ES-I3 (cell line): Measurements from ENCODE around the gene FERD3L.
"Not testable (repeated sequence)": the region's sequence is repeated elsewhere in the genome, so short reads cannot be mapped to it uniquely, and the experiment has no call there.

Experiments used
- H3K36me3 ChIP-seq: 2 replicates; pipeline ENCODE4 v1.6.1; 2013; ENCODE audit warnings: mild to moderate bottlenecking, low read length, control low read depth, moderate library complexity; ENCODE audit not compliant: insufficient read depth
- H3K4me1 ChIP-seq: 2 replicates; pipeline ENCODE4 v1.6.1; 2013; ENCODE audit warnings: mild to moderate bottlenecking, control low read depth, low read length; ENCODE audit not compliant: insufficient read depth
- H3K9ac ChIP-seq: 2 replicates; pipeline ENCODE4 v1.6.1; 2013; ENCODE audit warnings: low read depth, mild to moderate bottlenecking, low read length, moderate library complexity
- H3K9me3 ChIP-seq: 2 replicates; pipeline ENCODE4 v1.6.1; 2013; ENCODE audit warnings: mild to moderate bottlenecking, low read length, moderate library complexity; ENCODE audit not compliant: control insufficient read depth, insufficient read depth

Gene FERD3L

DNA sequence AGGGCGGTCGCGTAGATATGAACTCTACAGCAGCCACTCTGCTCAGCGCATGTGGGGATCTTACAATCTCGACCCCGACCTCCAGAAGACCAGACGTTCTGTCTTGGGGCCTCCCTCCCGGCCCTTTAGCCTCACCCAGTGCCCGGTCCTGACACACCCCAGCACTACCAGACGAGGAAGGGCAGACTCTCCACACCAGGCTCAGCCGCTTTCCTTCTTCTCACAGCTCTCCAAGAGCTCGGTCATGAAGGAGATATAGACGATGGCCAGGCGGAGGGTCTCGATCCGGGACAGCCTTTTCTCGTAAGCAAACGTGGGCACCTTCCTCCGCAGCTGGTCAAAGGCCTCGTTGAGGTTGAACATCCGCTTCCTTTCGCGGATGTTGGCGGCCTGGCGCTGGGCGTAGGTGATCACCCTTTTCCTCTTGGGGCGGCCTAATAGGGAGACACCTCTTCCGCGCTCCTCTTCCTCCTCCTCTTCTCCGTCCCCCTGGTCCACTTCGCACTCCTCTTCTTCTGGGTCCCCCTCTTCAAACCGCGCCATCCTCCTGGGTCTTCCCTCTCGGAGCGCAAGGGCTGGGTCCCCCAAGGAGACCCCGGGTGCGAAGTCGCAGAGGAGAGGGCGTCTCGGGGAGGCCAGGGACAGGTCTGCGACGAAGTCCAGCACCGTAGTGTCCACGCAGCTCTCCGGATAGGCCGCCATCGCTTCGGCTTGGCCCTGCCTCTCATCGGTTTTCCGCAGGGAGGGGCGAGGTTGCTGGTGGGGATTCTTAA is at the start of gene FERD3L:
Gene FERD3L (minus strand): TSS at position 761 of the 773 bp plus-strand sequence. CDS start 59 bp downstream, at position 702.
- Histone ChIP-seq H3K9ac (peak within 1 kb of the TSS; percentile 40; the same call in 1 of the 2 replicates), H3K36me3 (no peaks in the 10 kb centered on the region), H3K4me1 (peaks cover 5% of the 10 kb centered on the region), H3K9me3 (no peaks in the 10 kb centered on the region)

GRCh38 chr7:19194417-19194816 is 49.2 kb upstream of the FERD3L start:
- H3K36me3 ChIP-seq, H3K9me3 ChIP-seq, H3K4me1 ChIP-seq: not testable (repeated sequence)
- H3K9ac ChIP-seq, result peak overlapping the region; percentile 56

DNA sequence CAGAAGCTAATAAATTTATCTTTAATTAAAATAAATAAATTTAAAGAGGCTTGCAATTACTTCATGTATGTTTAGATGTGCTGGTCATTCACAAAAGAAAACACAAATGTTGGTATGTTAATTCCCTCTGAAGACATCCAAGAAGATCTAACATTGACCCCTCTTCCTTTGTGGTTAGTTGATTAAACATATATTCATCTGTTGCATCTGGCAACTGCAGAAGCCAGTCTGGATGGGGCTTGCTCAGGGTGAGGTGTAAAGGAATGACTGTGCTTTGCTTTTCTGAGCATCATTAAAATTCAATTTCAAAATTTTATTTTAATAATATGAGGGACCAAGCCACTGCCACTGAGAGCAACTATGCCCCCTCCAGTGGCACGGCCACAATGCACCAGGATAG is 36.4 kb upstream of the FERD3L start:
- Histone ChIP-seq H3K4me1 (no peaks in the 10 kb centered on the region), H3K9ac (no peak overlapping the region)

DNA sequence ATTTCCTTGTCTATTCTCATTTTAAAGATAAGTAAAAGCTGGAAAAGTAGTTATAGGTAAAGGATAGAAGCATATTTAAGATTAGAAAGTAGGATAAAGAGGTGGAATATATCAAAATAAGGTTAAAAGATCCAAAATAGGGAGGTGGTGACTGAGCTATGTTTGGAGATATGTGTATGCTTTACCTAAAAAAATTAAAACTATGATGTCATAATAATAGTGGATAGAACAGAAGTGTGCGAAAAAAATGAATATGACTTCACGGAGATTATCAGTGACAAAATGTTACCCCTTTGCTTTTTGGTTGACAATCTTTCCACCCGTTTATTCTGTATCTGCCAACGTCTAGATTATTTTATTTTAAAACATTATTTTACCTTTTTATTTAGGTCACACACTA is 33.4 kb upstream of the FERD3L start:
- H3K9ac ChIP-seq, result no peak overlapping the region
- H3K9me3 ChIP-seq, result no peaks in the 10 kb centered on the region
- H3K4me1 ChIP-seq, result peaks cover 6% of the 10 kb centered on the region; the same call in 1 of the 2 replicates

More for the DNA sequence above, 36.4 kb upstream of the FERD3L start:
- Histone ChIP-seq H3K36me3 (no peaks in the 10 kb centered on the region), H3K9me3 (no peaks in the 10 kb centered on the region)

DNA sequence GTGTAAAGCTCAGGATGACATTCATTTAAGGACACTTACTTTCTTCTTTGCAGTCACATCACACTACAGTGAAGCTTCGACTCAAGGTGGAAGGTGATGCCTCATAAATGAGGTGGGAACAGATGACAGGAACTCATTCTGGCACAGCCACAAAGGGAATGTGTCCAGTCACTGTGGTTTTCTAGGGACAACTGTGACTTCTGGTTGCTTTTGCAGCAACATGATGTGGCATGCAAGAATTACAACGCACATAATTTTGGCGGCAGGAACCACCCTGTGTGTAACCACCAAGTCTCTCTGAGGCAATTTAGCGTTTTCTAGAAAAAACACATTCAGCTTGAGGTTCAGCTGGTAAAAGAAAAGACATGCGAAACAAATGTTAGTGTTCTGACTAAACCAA is 32.0 kb upstream of the FERD3L start:
- no peak overlapping the region for H3K9ac ChIP-seq
- peaks cover 6% of the 10 kb centered on the region; the same call in 1 of the 2 replicates for H3K4me1 ChIP-seq

More for the DNA sequence above, 33.4 kb upstream of the FERD3L start:
- no peaks in the 10 kb centered on the region for H3K36me3 ChIP-seq

GRCh38 chr7:19175241-19175640 is 30.0 kb upstream of the FERD3L start:
- H3K9ac ChIP-seq, result no peak overlapping the region
- H3K9me3 ChIP-seq, result no peaks in the 10 kb centered on the region
- peaks cover 6% of the 10 kb centered on the region; the same call in 1 of the 2 replicates for H3K4me1 ChIP-seq
- H3K36me3 ChIP-seq, result no peaks in the 10 kb centered on the region

More for the DNA sequence above, 32.0 kb upstream of the FERD3L start:
- H3K36me3 ChIP-seq, result no peaks in the 10 kb centered on the region
- H3K9me3 ChIP-seq, result no peaks in the 10 kb centered on the region

DNA sequence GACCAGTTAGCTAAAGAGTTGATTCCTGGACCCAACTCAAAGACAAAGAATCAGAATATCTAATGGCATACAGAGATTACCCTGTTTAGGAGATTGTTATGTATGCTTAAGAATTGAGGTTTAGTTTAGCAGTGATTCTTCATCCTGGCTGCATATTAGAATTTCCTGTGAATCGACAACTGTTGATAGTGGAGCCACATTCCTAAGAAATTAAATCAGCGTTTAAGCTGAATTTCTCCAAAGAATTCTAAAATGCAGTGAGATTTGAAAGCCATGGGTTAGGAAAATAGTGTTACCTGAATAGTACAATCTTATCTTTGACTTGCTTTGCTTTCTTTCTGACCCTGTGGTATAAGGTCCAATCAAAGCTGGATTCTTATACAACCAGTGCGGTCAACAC is 16.4 kb upstream of the FERD3L start:
- Histone ChIP-seq H3K9ac (no peak overlapping the region), H3K4me1 (peaks cover 6% of the 10 kb centered on the region; the same call in 1 of the 2 replicates), H3K36me3 (no peaks in the 10 kb centered on the region), H3K9me3 (no peaks in the 10 kb centered on the region)

- no peaks in the 10 kb centered on the region for H3K9me3 ChIP-seq
- peaks cover 5% of the 10 kb centered on the region for H3K4me1 ChIP-seq
- H3K36me3 ChIP-seq, result no peaks in the 10 kb centered on the region
- no peak overlapping the region for H3K9ac ChIP-seq
These were observed 1.5 kb upstream of the FERD3L start for GRCh38 chr7:19146699-19147098.

DNA sequence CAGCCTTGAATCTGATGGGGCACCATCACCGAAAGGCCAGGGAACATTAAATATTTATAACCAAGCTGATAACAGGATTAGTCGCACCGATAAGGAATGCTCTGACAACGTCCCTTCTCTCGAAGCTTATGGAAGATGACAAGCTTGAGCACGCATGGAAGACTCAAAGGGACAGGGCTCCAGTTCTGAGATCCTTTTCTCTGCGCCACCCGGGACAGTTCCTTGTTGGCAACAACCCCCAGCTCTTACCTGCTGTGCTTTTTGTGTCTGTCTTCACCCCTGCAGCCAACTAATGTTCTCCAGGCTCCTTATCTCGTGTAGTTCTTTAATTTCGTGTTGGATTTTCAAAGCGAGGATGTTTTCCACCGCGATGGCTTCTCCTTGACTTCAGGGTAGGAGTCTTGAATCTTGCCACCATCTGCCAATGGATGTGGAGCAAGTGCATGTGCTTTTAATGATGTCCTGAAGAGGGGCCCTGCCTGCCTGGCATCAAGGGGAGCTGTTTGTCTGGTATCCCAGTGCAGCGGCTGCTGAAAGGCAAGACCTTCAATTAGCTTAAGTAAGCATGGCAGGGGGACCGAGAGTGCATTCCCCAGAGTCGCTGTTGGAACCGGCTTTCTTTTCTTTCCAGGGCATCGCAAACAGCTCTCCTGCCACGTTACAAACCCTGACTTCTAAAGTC is 354 bp upstream of the FERD3L start:
- Histone ChIP-seq H3K36me3 (no peaks in the 10 kb centered on the region), H3K9ac (peak overlapping the region; percentile 40; the same call in 1 of the 2 replicates), H3K9me3 (no peaks in the 10 kb centered on the region), H3K4me1 (peaks cover 5% of the 10 kb centered on the region)

GRCh38 chr7:19143881-19144574 is 1.2 kb downstream of the FERD3L start:
- no peaks in the 10 kb centered on the region for H3K9me3 ChIP-seq
- peak overlapping the region; percentile 40; the same call in 1 of the 2 replicates for H3K9ac ChIP-seq
- H3K4me1 ChIP-seq, result peaks cover 5% of the 10 kb centered on the region
- H3K36me3 ChIP-seq, result no peaks in the 10 kb centered on the region

DNA sequence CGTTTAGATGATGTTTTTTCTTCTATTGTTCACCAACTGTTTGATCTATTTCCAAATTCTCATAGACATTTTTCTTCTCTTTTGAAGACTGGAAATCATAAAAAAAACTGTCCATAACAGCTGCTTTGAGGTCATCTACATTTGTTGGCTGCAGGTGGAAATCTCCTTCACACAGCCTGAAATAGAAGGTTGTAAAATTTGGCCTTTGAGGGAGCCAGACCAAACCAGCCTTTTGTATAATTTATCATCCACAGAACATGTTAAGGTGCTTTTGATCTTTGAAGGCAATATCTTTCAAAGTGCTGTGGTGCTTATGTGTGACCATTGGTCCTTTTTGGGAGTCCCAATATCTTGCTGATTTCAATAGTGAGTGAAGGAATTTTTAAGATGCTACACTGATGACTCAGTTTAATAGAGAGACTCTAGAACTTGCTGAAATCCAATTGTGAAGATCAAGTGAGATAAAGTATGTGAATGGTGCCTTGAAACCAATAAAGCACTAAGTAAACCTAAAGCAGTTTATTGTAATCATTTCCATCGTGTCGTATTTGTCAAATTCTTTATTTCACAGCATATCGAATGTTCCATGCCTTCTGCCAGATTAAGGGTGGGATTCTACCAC is 5.4 kb downstream of the FERD3L start:
- Histone ChIP-seq H3K9me3 (no peaks in the 10 kb centered on the region), H3K4me1 (no peaks in the 10 kb centered on the region), H3K9ac (no peak overlapping the region), H3K36me3 (no peaks in the 10 kb centered on the region)

DNA sequence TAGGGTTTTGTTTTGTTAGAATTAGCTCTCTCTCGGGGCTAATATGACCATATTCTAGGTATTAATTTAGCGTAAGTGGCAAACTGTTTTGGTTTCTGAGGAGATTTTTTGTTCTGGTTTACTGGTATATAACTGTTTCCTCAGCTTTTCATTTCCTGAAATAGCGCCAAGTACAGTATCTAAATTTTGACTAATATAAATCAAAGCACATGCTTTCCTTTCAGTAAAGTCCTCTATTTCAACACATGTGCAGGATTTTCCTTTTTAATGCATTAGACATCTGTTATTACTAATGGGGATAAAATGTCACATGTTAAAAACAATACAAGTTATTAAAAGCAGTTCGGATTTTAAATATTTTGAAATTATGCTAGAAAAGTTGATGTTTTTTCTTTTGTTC is 11.3 kb downstream of the FERD3L start:
- no peaks in the 10 kb centered on the region for H3K9me3 ChIP-seq
- H3K9ac ChIP-seq, result no peak overlapping the region
- no peaks in the 10 kb centered on the region for H3K4me1 ChIP-seq
- no peaks in the 10 kb centered on the region for H3K36me3 ChIP-seq

- Histone ChIP-seq H3K36me3 (no peaks in the 10 kb centered on the region), H3K9ac (no peak overlapping the region), H3K9me3 (no peaks in the 10 kb centered on the region), H3K4me1 (no peaks in the 10 kb centered on the region)
These were observed 11.8 kb downstream of the FERD3L start for GRCh38 chr7:19133390-19133789.

DNA sequence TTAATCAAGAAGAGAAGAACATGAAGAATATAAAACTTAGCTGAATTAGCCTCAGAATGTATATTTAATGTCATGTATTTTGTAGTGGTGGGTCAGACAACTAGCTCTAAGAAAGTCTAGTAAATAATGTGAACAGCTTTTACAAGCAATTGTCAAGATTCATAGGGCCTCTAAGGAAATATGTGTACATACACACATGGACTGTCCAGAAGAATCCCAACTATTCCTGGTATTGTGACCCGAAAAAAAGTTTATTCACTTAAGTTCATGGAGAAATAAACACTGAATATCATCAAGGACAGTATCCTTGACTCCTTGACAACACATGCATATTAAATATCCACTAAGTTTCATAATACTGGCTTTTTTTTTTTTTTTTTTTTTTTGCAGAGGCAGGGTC is 16.4 kb downstream of the FERD3L start:
- no peaks in the 10 kb centered on the region for H3K4me1 ChIP-seq
- no peaks in the 10 kb centered on the region for H3K9me3 ChIP-seq
- H3K9ac ChIP-seq, result no peak overlapping the region
- H3K36me3 ChIP-seq, result no peaks in the 10 kb centered on the region
